SK-N-SH (cell line): Measurements from ENCODE around the gene C5orf58. TPM values are rescaled to one million over a fixed set of nuclear protein-coding genes. Genes with fewer than 3 reads are reported as not detected.

Source experiments
- CTCF ChIA-PET: fragments of 300-600, 350-600 bp; formaldehyde crosslinking; extraction: SDS; loops from one replicate; lab custom pipeline; 2021; lab: Yijun Ruan, JAX
- POLR2A ChIA-PET: fragments of 350-600 bp; sonication (Branson Sonifier 250); formaldehyde crosslinking; extraction: SDS; loops from one replicate; lab custom pipeline; 2020; ENCODE audit warnings: antibody characterized with exemption, inconsistent platforms; lab: Yijun Ruan, JAX
- DNase-seq: peaks from one replicate; pipeline ENCODE4 v3.0.0; 2012
- H2AFZ ChIP-seq: fragments of 200-600 bp; sonication (generic); 2 replicates; pipeline ENCODE4 v1.8.1; 2016; ENCODE audit warnings: antibody characterized with exemption, mild to moderate bottlenecking, low read depth
- H3F3A ChIP-seq: fragments of 200-600 bp; sonication (generic); replicated peaks from 2 replicates; pipeline ENCODE3; 2016; ENCODE audit warnings: antibody characterized with exemption, mild to moderate bottlenecking; ENCODE audit not compliant: insufficient read depth
- H3K27ac ChIP-seq, 2 experiments: fragments of 200-500 bp in 1 of 2; fragments of 200-600 bp in 1 of 2; sonication (Bioruptor generic) in 1 of 2; sonication (generic), shearing (Covaris generic) in 1 of 2; 2 replicates each; pipeline versions ENCODE4 v1.5.1 to v1.6.1; 2014 to 2016; ENCODE audit warnings: low read depth in 2 of 2, inconsistent platforms in 1 of 2, low read length in 1 of 2, mild to moderate bottlenecking in 1 of 2, mixed read lengths in 1 of 2
- H3K27me3 ChIP-seq: fragments of 200-600 bp; sonication (generic), shearing (Covaris generic); 2 replicates; pipeline ENCODE4 v1.6.1; 2016; ENCODE audit warnings: mixed run types; ENCODE audit not compliant: insufficient read depth
- H3K36me3 ChIP-seq, 2 experiments: fragments of 200-500 bp in 1 of 2; fragments of 200-600 bp in 1 of 2; sonication (Bioruptor generic) in 1 of 2; sonication (generic) in 1 of 2; replicated peaks in 1 of 2; 2 replicates each; pipeline versions ENCODE3 to v1.5.1; 2014 to 2016; ENCODE audit warnings: low read length in 1 of 2, mild to moderate bottlenecking in 1 of 2; ENCODE audit not compliant: insufficient read depth in 2 of 2, control insufficient read depth in 1 of 2
- H3K4me1 ChIP-seq, 2 experiments: fragments of 200-500 bp in 1 of 2; fragments of 200-600 bp in 1 of 2; sonication (Bioruptor generic) in 1 of 2; sonication (generic), shearing (Covaris generic) in 1 of 2; 2 replicates each; pipeline versions ENCODE4 v1.5.1 to v1.6.1; 2014 to 2016; ENCODE audit warnings: low read depth in 1 of 2, low read length in 1 of 2, mixed run types in 1 of 2; ENCODE audit not compliant: insufficient read depth in 2 of 2, control insufficient read depth in 1 of 2
- H3K4me2 ChIP-seq: fragments of 200-600 bp; sonication (generic), shearing (Covaris generic); 2 replicates; pipeline ENCODE4 v1.6.1; 2017; ENCODE audit warnings: mixed run types
- H3K4me3 ChIP-seq, 2 experiments: fragments of 200-500 bp in 1 of 2; fragments of 200-600 bp in 1 of 2; sonication (Bioruptor generic) in 1 of 2; sonication (generic), shearing (Covaris generic) in 1 of 2; 2 replicates each; pipeline versions ENCODE4 v1.5.1 to v1.8.1; 2014 to 2016; ENCODE audit warnings: low read depth in 2 of 2, inconsistent platforms in 1 of 2, low read length in 1 of 2, mild to moderate bottlenecking in 1 of 2, mixed read lengths in 1 of 2, moderate library complexity in 1 of 2
- H3K79me2 ChIP-seq: fragments of 200-600 bp; sonication (generic); 2 replicates; pipeline ENCODE4 v1.8.1; 2017; ENCODE audit warnings: mild to moderate bottlenecking; ENCODE audit not compliant: insufficient read depth
- H3K9ac ChIP-seq: fragments of 200-600 bp; sonication (generic); 2 replicates; pipeline ENCODE4 v1.6.1; 2017; ENCODE audit warnings: mixed run types
- H3K9me2 ChIP-seq: fragments of 200-600 bp; sonication (generic); 2 replicates; pipeline ENCODE4 v1.6.1; 2017; ENCODE audit warnings: mixed run types
- H3K9me3 ChIP-seq: fragments of 200-600 bp; sonication (generic); 2 replicates; pipeline ENCODE4 v1.6.1; 2017; ENCODE audit warnings: mixed run types, mild to moderate bottlenecking, moderate library complexity
- H4K20me1 ChIP-seq: fragments of 200-600 bp; sonication (generic); 2 replicates; pipeline ENCODE4 v1.6.1; 2017; ENCODE audit warnings: mild to moderate bottlenecking, mixed run types; ENCODE audit not compliant: insufficient read depth
- CHD2 ChIP-seq: fragments of 150-350 bp; IDR thresholded peaks from 2 replicates; pipeline ENCODE4 v1.6.1; 2018; ENCODE audit warnings: low read length; ENCODE audit not compliant: partially characterized antibody
- ELF1 ChIP-seq: IDR thresholded peaks from 2 replicates; pipeline ENCODE4 v1.4.0; 2012
- FOSL2 ChIP-seq: IDR thresholded peaks from 2 replicates; pipeline ENCODE4 v1.4.0; 2012; ENCODE audit warnings: low read depth, mild to moderate bottlenecking, moderate library complexity, borderline replicate concordance
- FOXM1 ChIP-seq: IDR thresholded peaks from 2 replicates; pipeline ENCODE4 v1.4.0; 2012; ENCODE audit warnings: low read depth, mild to moderate bottlenecking
- GABPA ChIP-seq: IDR thresholded peaks from 2 replicates; pipeline ENCODE4 v1.4.0; 2012; ENCODE audit warnings: low read depth, mild to moderate bottlenecking
- GATA2 ChIP-seq: sonication (generic); formaldehyde crosslinking; IDR thresholded peaks from 2 replicates; pipeline ENCODE4 v1.5.0; 2020; ENCODE audit warnings: mild to moderate bottlenecking, missing genetic modification reagents
- MXI1 ChIP-seq: IDR thresholded peaks from 2 replicates; pipeline ENCODE4 v1.6.1; 2012; ENCODE audit warnings: mild to moderate bottlenecking, low read depth, low read length, improper control_type of control experiment
- NFIC ChIP-seq: IDR thresholded peaks from 2 replicates; pipeline ENCODE4 v1.4.0; 2012; ENCODE audit warnings: borderline replicate concordance
- NRF1 ChIP-seq: IDR thresholded peaks from 2 replicates; pipeline ENCODE4 v1.6.1; 2012; ENCODE audit warnings: low read depth, mild to moderate bottlenecking, low read length
- RAD21 ChIP-seq: IDR thresholded peaks from 2 replicates; pipeline ENCODE4 v1.6.1; 2012; ENCODE audit warnings: mild to moderate bottlenecking, low read length
- RCOR1 ChIP-seq: fragments of 150-350 bp; IDR thresholded peaks from 2 replicates; pipeline ENCODE4 v1.6.1; 2017; ENCODE audit warnings: antibody characterized with exemption, low read length
- REST ChIP-seq: IDR thresholded peaks from 2 replicates; pipeline ENCODE4 v1.6.1; 2012; ENCODE audit warnings: mild to moderate bottlenecking, low read depth, low read length, moderate library complexity
- RFX5 ChIP-seq: IDR thresholded peaks from 2 replicates; pipeline ENCODE4 v1.6.1; 2012; ENCODE audit warnings: mild to moderate bottlenecking, improper control_type of control experiment, low read length
- RXRA ChIP-seq: IDR thresholded peaks from 2 replicates; pipeline ENCODE4 v1.4.0; 2012; ENCODE audit warnings: low read depth, mild to moderate bottlenecking, borderline replicate concordance
- SIN3A ChIP-seq: IDR thresholded peaks from 2 replicates; pipeline ENCODE4 v1.6.1; 2012; ENCODE audit warnings: low read depth, mild to moderate bottlenecking, low read length, moderate library complexity, borderline replicate concordance
- TAF1 ChIP-seq: IDR thresholded peaks from 2 replicates; pipeline ENCODE4 v1.6.1; 2012; ENCODE audit warnings: low read depth, mild to moderate bottlenecking, low read length, moderate library complexity, borderline replicate concordance
- TCF12 ChIP-seq: IDR thresholded peaks from 2 replicates; pipeline ENCODE4 v1.4.0; 2012
- USF2 ChIP-seq: fragments of 150-350 bp; IDR thresholded peaks from 2 replicates; pipeline ENCODE4 v1.6.1; 2017; ENCODE audit warnings: antibody characterized with exemption, low read length, low read depth, borderline replicate concordance
- WGBS: methylation state at CpG from one replicate; pipeline ENCODE4 v1.1.6; 2017; ENCODE audit warnings: low lambda C conversion rate; 5-methylcytosine and 5-hydroxymethylcytosine counted together
- polyA plus RNA-seq, 3 experiments: library from polyadenylated mRNA; depleted of rRNA; stranded (reverse); fragments of >200 nt; gene quantifications; 2 replicates each; pipeline ENCODE4 v1.2.3, GENCODE V29; 2012
- TF ChIP-seq, protein P1 (sequence below): fragments of 150-350 bp; IDR thresholded peaks from 2 replicates; pipeline ENCODE4 v1.6.1; 2016; ENCODE audit warnings: mild to moderate bottlenecking, low read depth, low read length

The C5orf58 gene
- polyA plus RNA-seq, 1 of the 3 experiments (the other 2 are of a cell fraction): not detected

GRCh38 chr5:170251462-170251861, 18.7 kb downstream of the C5orf58 start:
- no peaks in the 10 kb centered on the region for H3F3A ChIP-seq
- no peaks in the 10 kb centered on the region for H3K36me3 ChIP-seq
- TF ChIP-seq MXI1: no peak
- no peak for TF ChIP-seq GATA2 (CRISPR knock-in tag)
- TF ChIP-seq SIN3A: no peak
- no peak for TF ChIP-seq GABPA
- TF ChIP-seq TAF1: no peak
- no peak for TF ChIP-seq FOXM1
- H3K9ac ChIP-seq: no peak overlapping the region
- peaks cover 0 to 10% of the 10 kb centered on the region in 2 experiments; a peak in 2 of 4 replicates for H3K4me1 ChIP-seq
- H3K27ac ChIP-seq: no peak overlapping the region
- 70% methylated on average over 2 of the region's 2 CpGs for WGBS
- DNase-seq: no peak
- H3K27me3 ChIP-seq: peaks cover 10% of the 10 kb centered on the region; the same call in 1 of the 2 replicates
- CTCF ChIA-PET: interaction anchor here (2.3 to 2.8 kb wide), 3 partner anchors 16 to 171 kb away, joined by 12 to 16 read pairs (median 13); no protein-coding TSS in a partner anchor
- POLR2A ChIA-PET: no interaction called here
- H4K20me1 ChIP-seq: no peaks in the 10 kb centered on the region
- no peaks in the 10 kb centered on the region for H3K9me3 ChIP-seq
- no peaks in the 10 kb centered on the region for H3K9me2 ChIP-seq
- H3K4me3 ChIP-seq: no peak overlapping the region
- H3K4me2 ChIP-seq: no peak overlapping the region
- no peak overlapping the region for H2AFZ ChIP-seq
- H3K79me2 ChIP-seq: no peaks in the 10 kb centered on the region

DNA sequence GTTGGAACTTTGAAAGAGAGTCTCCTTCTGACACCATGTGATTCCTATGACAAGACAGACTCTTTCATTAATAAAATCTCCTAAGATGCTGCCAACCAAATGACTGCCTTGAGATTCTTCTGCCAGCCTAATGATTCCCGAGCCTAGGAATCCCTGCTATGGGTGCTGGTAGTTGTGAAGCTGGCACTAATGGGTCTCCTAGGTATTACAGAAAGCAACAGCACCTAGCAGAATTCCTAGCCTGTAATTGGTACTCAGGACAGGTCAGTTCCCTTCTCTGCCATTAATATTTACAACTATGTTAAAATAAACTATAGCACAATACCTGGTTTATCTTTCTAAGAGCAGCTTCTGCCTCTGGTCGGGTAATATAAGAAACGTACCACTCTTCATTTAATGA, 19.3 kb downstream of the C5orf58 start:
- ChIA-PET POLR2A (no interaction called here), CTCF (interaction anchor here (1.5 to 2.8 kb wide), 4 partner anchors 13 to 170 kb away, joined by 3 to 16 read pairs (median 12); no protein-coding TSS in a partner anchor)
- Histone ChIP-seq H4K20me1 (no peaks in the 10 kb centered on the region), H3K79me2 (no peaks in the 10 kb centered on the region), H3K36me3 (no peaks in the 10 kb centered on the region), H2AFZ (no peak overlapping the region), H3K4me3 (no peak overlapping the region), H3K27ac (peak overlapping the region in 1 of 2 experiments; percentile 55; a peak in 1 of 4 replicates), H3F3A (no peaks in the 10 kb centered on the region), H3K4me1 (peaks cover 0 to 10% of the 10 kb centered on the region in 2 experiments; a peak in 2 of 4 replicates), H3K9me3 (no peaks in the 10 kb centered on the region), H3K9ac (no peak overlapping the region), H3K27me3 (peaks cover 10% of the 10 kb centered on the region; the same call in 1 of the 2 replicates), H3K4me2 (no peak overlapping the region), H3K9me2 (no peaks in the 10 kb centered on the region)
- no peak for TF ChIP-seq GATA2 (CRISPR knock-in tag)
- TF ChIP-seq NRF1: no peak
- TF ChIP-seq RFX5: no peak
- no peak for TF ChIP-seq USF2
- TF ChIP-seq REST: no peak
- TF ChIP-seq RAD21: no peak
- no peak for TF ChIP-seq SIN3A
- no peak for TF ChIP-seq RCOR1
- no peak for TF ChIP-seq ELF1
- TF ChIP-seq, protein P1, sequence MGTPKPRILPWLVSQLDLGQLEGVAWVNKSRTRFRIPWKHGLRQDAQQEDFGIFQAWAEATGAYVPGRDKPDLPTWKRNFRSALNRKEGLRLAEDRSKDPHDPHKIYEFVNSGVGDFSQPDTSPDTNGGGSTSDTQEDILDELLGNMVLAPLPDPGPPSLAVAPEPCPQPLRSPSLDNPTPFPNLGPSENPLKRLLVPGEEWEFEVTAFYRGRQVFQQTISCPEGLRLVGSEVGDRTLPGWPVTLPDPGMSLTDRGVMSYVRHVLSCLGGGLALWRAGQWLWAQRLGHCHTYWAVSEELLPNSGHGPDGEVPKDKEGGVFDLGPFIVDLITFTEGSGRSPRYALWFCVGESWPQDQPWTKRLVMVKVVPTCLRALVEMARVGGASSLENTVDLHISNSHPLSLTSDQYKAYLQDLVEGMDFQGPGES: no peak
- TF ChIP-seq CHD2: no peak
- TF ChIP-seq MXI1: no peak
- no peak for TF ChIP-seq FOSL2
- TF ChIP-seq TCF12: no peak
- no peak for TF ChIP-seq GABPA
- no peak for TF ChIP-seq RXRA
- no peak for TF ChIP-seq NFIC
- 30% methylated on average over 3 of the region's 3 CpGs for WGBS
- no peak for DNase-seq
